Measurements from ENCODE around the gene ICE1.

The ICE1 gene

DNA sequence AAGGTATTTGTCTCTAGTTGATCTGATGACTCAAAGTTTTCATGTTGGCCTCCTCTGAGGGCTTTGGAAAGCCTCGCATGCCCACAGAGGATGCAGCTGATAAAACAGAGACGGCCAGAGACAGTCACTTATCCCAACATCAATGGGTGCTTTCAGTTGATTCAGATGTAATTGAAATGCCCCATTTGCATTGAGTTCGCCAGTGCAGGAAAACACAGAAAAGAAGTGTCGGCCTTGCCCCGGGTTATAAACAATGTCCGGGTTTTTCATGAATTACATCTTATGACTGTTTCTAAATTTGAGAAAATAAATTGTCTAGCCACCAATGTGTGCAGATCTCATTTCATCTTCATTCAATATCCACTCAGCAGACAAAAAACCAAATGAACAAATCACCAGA lies 42.2 kb upstream of the ICE1 start:
- Histone ChIP-seq H3K9me3 (ENCODE audit: insufficient read depth, low read length) (peaks cover 16% of the 10 kb centered on the region; the same call in 1 of the 2 replicates), H3K4me3 (ENCODE audit: insufficient read length, low read depth) (no peak overlapping the region), H3K9ac (ENCODE audit: insufficient read length, low read depth) (no peak overlapping the region), H3K4me1 (ENCODE audit: insufficient read depth, insufficient read length) (no peaks in the 10 kb centered on the region), H3K36me3 (ENCODE audit: insufficient read depth, insufficient read length, low read length) (no peaks in the 10 kb centered on the region), H3K27me3 (ENCODE audit: insufficient read depth, insufficient read length) (no peaks in the 10 kb centered on the region)
- TF ChIP-seq ZNF274 (IDR thresholded peaks at IDR 0.05; ENCODE audit: low read depth, low read length) = no peak
- TF ChIP-seq SUZ12 (IDR thresholded peaks at IDR 0.05; ENCODE audit: extremely low read depth, insufficient read depth, insufficient read length) = no peak
- no peak for TF ChIP-seq YY1 (IDR thresholded peaks at IDR 0.05; ENCODE audit: insufficient read depth, insufficient read length)
- DNase-seq (ENCODE audit: low read depth, low spot score) = no peak

DNA sequence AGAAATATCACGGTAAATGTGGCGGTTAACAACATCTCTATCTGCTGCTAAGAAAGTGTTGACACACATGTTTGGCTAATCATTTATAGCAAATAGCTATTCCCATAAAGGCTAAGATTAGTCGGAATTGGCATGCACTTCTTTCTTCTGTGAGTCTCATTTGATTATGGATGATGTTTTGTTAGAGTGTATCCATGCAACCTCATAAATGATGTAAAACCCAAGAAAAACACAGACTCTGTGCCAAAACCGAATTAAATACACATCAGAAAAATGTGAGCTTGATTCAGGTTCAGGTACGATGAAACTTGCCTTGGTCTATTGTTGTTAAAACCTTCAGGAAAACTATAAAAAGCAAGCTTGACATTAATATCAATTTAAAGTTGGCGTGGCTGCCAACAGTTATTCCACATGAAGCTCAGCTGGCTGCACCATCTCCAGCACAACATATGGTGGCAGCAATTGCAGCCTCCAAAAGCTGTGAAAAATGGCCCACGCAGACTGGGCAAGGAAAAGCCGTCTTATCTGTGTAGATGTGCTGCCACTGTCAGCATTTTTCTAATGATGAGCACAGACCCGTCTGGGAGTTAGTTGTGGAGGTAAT lies 41.1 kb upstream of the ICE1 start:
- Histone ChIP-seq H3K4me1 (ENCODE audit: insufficient read depth, insufficient read length) (no peaks in the 10 kb centered on the region), H3K9ac (ENCODE audit: insufficient read length, low read depth) (no peak overlapping the region), H3K4me3 (ENCODE audit: insufficient read length, low read depth) (no peak overlapping the region), H3K9me3 (ENCODE audit: insufficient read depth, low read length) (peaks cover 16% of the 10 kb centered on the region; the same call in 1 of the 2 replicates), H3K36me3 (ENCODE audit: insufficient read depth, insufficient read length, low read length) (no peaks in the 10 kb centered on the region), H3K27me3 (ENCODE audit: insufficient read depth, insufficient read length) (no peaks in the 10 kb centered on the region)
- no peak for DNase-seq (ENCODE audit: low read depth, low spot score)
- TF ChIP-seq ZNF274 (IDR thresholded peaks at IDR 0.05; ENCODE audit: low read depth, low read length) = no peak
- TF ChIP-seq SUZ12 (IDR thresholded peaks at IDR 0.05; ENCODE audit: extremely low read depth, insufficient read depth, insufficient read length) = no peak
- no peak for TF ChIP-seq YY1 (IDR thresholded peaks at IDR 0.05; ENCODE audit: insufficient read depth, insufficient read length)

GRCh38 chr5:5383461-5383860 lies 39.0 kb upstream of the ICE1 start:
- no peak for DNase-seq (ENCODE audit: low read depth, low spot score)
- Histone ChIP-seq H3K4me1 (ENCODE audit: insufficient read depth, insufficient read length) (no peaks in the 10 kb centered on the region), H3K36me3 (ENCODE audit: insufficient read depth, insufficient read length, low read length) (no peaks in the 10 kb centered on the region), H3K4me3 (ENCODE audit: insufficient read length, low read depth) (no peak overlapping the region), H3K27me3 (ENCODE audit: insufficient read depth, insufficient read length) (no peaks in the 10 kb centered on the region), H3K9me3 (ENCODE audit: insufficient read depth, low read length) (peaks cover 13% of the 10 kb centered on the region; the same call in 1 of the 2 replicates), H3K9ac (ENCODE audit: insufficient read length, low read depth) (no peak overlapping the region)
- TF ChIP-seq ZNF274 (IDR thresholded peaks at IDR 0.05; ENCODE audit: low read depth, low read length) (no peak), SUZ12 (IDR thresholded peaks at IDR 0.05; ENCODE audit: extremely low read depth, insufficient read depth, insufficient read length) (no peak), YY1 (IDR thresholded peaks at IDR 0.05; ENCODE audit: insufficient read depth, insufficient read length) (no peak)

- Histone ChIP-seq H3K9ac (ENCODE audit: insufficient read length, low read depth) (no peak overlapping the region), H3K4me1 (ENCODE audit: insufficient read depth, insufficient read length) (no peaks in the 10 kb centered on the region), H3K27me3 (ENCODE audit: insufficient read depth, insufficient read length) (no peaks in the 10 kb centered on the region), H3K36me3 (ENCODE audit: insufficient read depth, insufficient read length, low read length) (no peaks in the 10 kb centered on the region), H3K9me3 (ENCODE audit: insufficient read depth, low read length) (no peaks in the 10 kb centered on the region), H3K4me3 (ENCODE audit: insufficient read length, low read depth) (no peak overlapping the region)
- no peak for DNase-seq (ENCODE audit: low read depth, low spot score)
- no peak for TF ChIP-seq ZNF274 (IDR thresholded peaks at IDR 0.05; ENCODE audit: low read depth, low read length)
- no peak for TF ChIP-seq SUZ12 (IDR thresholded peaks at IDR 0.05; ENCODE audit: extremely low read depth, insufficient read depth, insufficient read length)
- no peak for TF ChIP-seq YY1 (IDR thresholded peaks at IDR 0.05; ENCODE audit: insufficient read depth, insufficient read length)
These were observed 37.7 kb upstream of the ICE1 start for GRCh38 chr5:5384660-5385330.

GRCh38 chr5:5385331-5385662 lies 37.2 kb upstream of the ICE1 start:
- no peak for DNase-seq (ENCODE audit: low read depth, low spot score)
- no peaks in the 10 kb centered on the region for H3K9me3 ChIP-seq (ENCODE audit: insufficient read depth, low read length)
- no peaks in the 10 kb centered on the region for H3K4me1 ChIP-seq (ENCODE audit: insufficient read depth, insufficient read length)
- H3K9ac ChIP-seq (ENCODE audit: insufficient read length, low read depth) = no peak overlapping the region
- H3K4me3 ChIP-seq (ENCODE audit: insufficient read length, low read depth) = no peak overlapping the region
- H3K36me3 ChIP-seq (ENCODE audit: insufficient read depth, insufficient read length, low read length) = no peaks in the 10 kb centered on the region
- H3K27me3 ChIP-seq (ENCODE audit: insufficient read depth, insufficient read length) = no peaks in the 10 kb centered on the region
- no peak for TF ChIP-seq ZNF274 (IDR thresholded peaks at IDR 0.05; ENCODE audit: low read depth, low read length)
- TF ChIP-seq SUZ12 (IDR thresholded peaks at IDR 0.05; ENCODE audit: extremely low read depth, insufficient read depth, insufficient read length) = no peak
- TF ChIP-seq YY1 (IDR thresholded peaks at IDR 0.05; ENCODE audit: insufficient read depth, insufficient read length) = no peak

GRCh38 chr5:5386329-5386728 lies 36.1 kb upstream of the ICE1 start:
- no peak overlapping the region for H3K4me3 ChIP-seq (ENCODE audit: insufficient read length, low read depth)
- no peaks in the 10 kb centered on the region for H3K27me3 ChIP-seq (ENCODE audit: insufficient read depth, insufficient read length)
- no peak for TF ChIP-seq ZNF274 (IDR thresholded peaks at IDR 0.05; ENCODE audit: low read depth, low read length)
- no peak for TF ChIP-seq YY1 (IDR thresholded peaks at IDR 0.05; ENCODE audit: insufficient read depth, insufficient read length)
- no peak for TF ChIP-seq SUZ12 (IDR thresholded peaks at IDR 0.05; ENCODE audit: extremely low read depth, insufficient read depth, insufficient read length)
- H3K9me3 ChIP-seq (ENCODE audit: insufficient read depth, low read length) = no peaks in the 10 kb centered on the region
- no peak for DNase-seq (ENCODE audit: low read depth, low spot score)
- H3K9ac ChIP-seq (ENCODE audit: insufficient read length, low read depth) = no peak overlapping the region
- H3K4me1 ChIP-seq (ENCODE audit: insufficient read depth, insufficient read length) = no peaks in the 10 kb centered on the region
- no peaks in the 10 kb centered on the region for H3K36me3 ChIP-seq (ENCODE audit: insufficient read depth, insufficient read length, low read length)

GRCh38 chr5:5387192-5387591 lies 35.3 kb upstream of the ICE1 start:
- TF ChIP-seq SUZ12 (IDR thresholded peaks at IDR 0.05; ENCODE audit: extremely low read depth, insufficient read depth, insufficient read length) = no peak
- no peak for TF ChIP-seq ZNF274 (IDR thresholded peaks at IDR 0.05; ENCODE audit: low read depth, low read length)
- TF ChIP-seq YY1 (IDR thresholded peaks at IDR 0.05; ENCODE audit: insufficient read depth, insufficient read length) = no peak
- no peaks in the 10 kb centered on the region for H3K36me3 ChIP-seq (ENCODE audit: insufficient read depth, insufficient read length, low read length)
- no peak for DNase-seq (ENCODE audit: low read depth, low spot score)

More at GRCh38 chr5:5387192-5387591, 35.3 kb upstream of the ICE1 start:
- H3K9ac ChIP-seq (ENCODE audit: insufficient read length, low read depth) = no peak overlapping the region
- no peaks in the 10 kb centered on the region for H3K4me1 ChIP-seq (ENCODE audit: insufficient read depth, insufficient read length)
- H3K27me3 ChIP-seq (ENCODE audit: insufficient read depth, insufficient read length) = no peaks in the 10 kb centered on the region
- no peaks in the 10 kb centered on the region for H3K9me3 ChIP-seq (ENCODE audit: insufficient read depth, low read length)
- no peak overlapping the region for H3K4me3 ChIP-seq (ENCODE audit: insufficient read length, low read depth)
